Endothelial cell of umbilical vein (primary cell): Measurements from ENCODE around the gene FYB1. TPM values are rescaled to one million over a fixed set of nuclear protein-coding genes. Genes with fewer than 3 reads are reported as not detected.

Experiments
- BruUV-seq: library from RNA; stranded (reverse); fragments of 400-500 nt; replicated peaks from 2 replicates; lab custom pipeline; 2021; lab: Mats Ljungman, UMichigan
- CTCF ChIA-PET: fragments of 300-600, 350-600 bp; sonication (Branson Sonifier 250); formaldehyde crosslinking; loops from one replicate; lab custom pipeline; 2021; ENCODE audit warnings: antibody characterized with exemption, inconsistent platforms; lab: Charles Lee
- POLR2A ChIA-PET: fragments of 300-600, 350-600 bp; sonication (Branson Sonifier 250); formaldehyde crosslinking; loops from one replicate; lab custom pipeline; 2021; ENCODE audit warnings: antibody characterized with exemption, inconsistent platforms; lab: Charles Lee
- DNase-seq: peaks from one replicate; pipeline ENCODE4 v3.0.0-alpha.2; 2011; ENCODE audit warnings: low read depth, low spot score
- FAIRE-seq: peaks from 2 replicates; lab custom pipeline; 2011; peaks lifted over from hg19 to GRCh38; lab: Jason Lieb, UNC
- H2AFZ ChIP-seq: 2 replicates; pipeline ENCODE4 v1.6.0; 2012; ENCODE audit warnings: low read depth, low read length, control low read depth, inconsistent platforms
- H3K27ac ChIP-seq: 2 replicates; pipeline ENCODE4 v1.5.1; 2011; ENCODE audit warnings: low read depth, mild to moderate bottlenecking, control low read depth, low read length, moderate library complexity; ENCODE audit not compliant: insufficient read depth
- H3K27me3 ChIP-seq, 2 experiments: 2 replicates each; pipeline versions ENCODE4 v1.6.0 to v1.6.1; 2011; ENCODE audit warnings: low read length in 2 of 2, mixed read lengths in 1 of 2; ENCODE audit not compliant: control insufficient read depth in 2 of 2, insufficient read depth in 2 of 2
- H3K36me3 ChIP-seq, 2 experiments: 2 replicates in 1 of 2; 3 replicates in 1 of 2; pipeline ENCODE4 v1.5.1; 2011; ENCODE audit warnings: low read length in 2 of 2, mild to moderate bottlenecking in 1 of 2, moderate library complexity in 1 of 2; ENCODE audit not compliant: control insufficient read depth in 2 of 2, insufficient read depth in 2 of 2; ENCODE audit errors: extremely low read depth in 1 of 2
- H3K4me1 ChIP-seq: 3 replicates; pipeline ENCODE4 v1.5.1; 2011; ENCODE audit warnings: mild to moderate bottlenecking, low read length; ENCODE audit not compliant: control insufficient read depth, insufficient read depth; ENCODE audit errors: extremely low read depth
- H3K4me2 ChIP-seq: 2 replicates; pipeline ENCODE4 v1.6.1; 2011; ENCODE audit warnings: low read length, control low read depth, mixed read lengths; ENCODE audit not compliant: insufficient read depth
- H3K4me3 ChIP-seq, 3 experiments: fragments of 200-600 bp in 1 of 3; sonication (generic), shearing (Covaris generic) in 1 of 3; replicated peaks in 1 of 3; 2 replicates each; pipeline ENCODE4 v1.5.1; 2011 to 2016; ENCODE audit warnings: control low read depth in 3 of 3, low read length in 3 of 3, mild to moderate bottlenecking in 2 of 3, inconsistent platforms in 1 of 3, low read depth in 1 of 3, moderate library complexity in 1 of 3; ENCODE audit not compliant: insufficient read depth in 1 of 3
- H3K79me2 ChIP-seq: 2 replicates; pipeline ENCODE4 v1.6.0; 2012; ENCODE audit warnings: low read length, inconsistent platforms; ENCODE audit not compliant: control insufficient read depth, insufficient read depth
- H3K9ac ChIP-seq: replicated peaks from 2 replicates; pipeline ENCODE3; 2011; ENCODE audit warnings: low read length, control low read depth; ENCODE audit not compliant: insufficient read depth; ENCODE audit errors: extremely low read depth
- H3K9me1 ChIP-seq: replicated peaks from 3 replicates; pipeline ENCODE4 v1.6.0; 2011; ENCODE audit warnings: mild to moderate bottlenecking, low read length; ENCODE audit not compliant: control insufficient read depth, insufficient read depth; ENCODE audit errors: extremely low read depth
- H3K9me3 ChIP-seq: replicated peaks from 2 replicates; pipeline ENCODE4 v1.5.1; 2012; ENCODE audit warnings: low read length, inconsistent platforms; ENCODE audit not compliant: control insufficient read depth, insufficient read depth
- H4K20me1 ChIP-seq: replicated peaks from 2 replicates; pipeline ENCODE3; 2011; ENCODE audit warnings: mild to moderate bottlenecking, low read length; ENCODE audit not compliant: control insufficient read depth, insufficient read depth; ENCODE audit errors: extremely low read depth
- EZH2 ChIP-seq: IDR thresholded peaks from 2 replicates; pipeline ENCODE4 v1.6.1; 2012; ENCODE audit warnings: borderline replicate concordance, low read depth, mild to moderate bottlenecking, moderate library complexity, low read length, inconsistent platforms; ENCODE audit not compliant: severe bottlenecking
- FOS ChIP-seq: IDR thresholded peaks from 2 replicates; pipeline ENCODE4 v1.6.1; 2011; ENCODE audit warnings: mild to moderate bottlenecking, low read length, moderate library complexity, borderline replicate concordance; ENCODE audit not compliant: insufficient read depth
- GATA2 ChIP-seq: IDR thresholded peaks from 2 replicates; pipeline ENCODE4 v1.7.0; 2011; ENCODE audit warnings: low read depth, mild to moderate bottlenecking, moderate library complexity, mixed read lengths, low read length; ENCODE audit not compliant: insufficient read length, insufficient read depth
- JUN ChIP-seq: IDR thresholded peaks from 2 replicates; pipeline ENCODE4 v1.6.1; 2011; ENCODE audit warnings: borderline replicate concordance, low read depth; ENCODE audit not compliant: insufficient read length, insufficient read depth
- MYC ChIP-seq: IDR thresholded peaks from one replicate; pipeline ENCODE4 v1.6.1; 2011; ENCODE audit warnings: mild to moderate bottlenecking, low read depth, low read length
- POLR2A ChIP-seq: IDR thresholded peaks from 2 replicates; pipeline ENCODE4 v1.6.1; 2012; ENCODE audit warnings: low read depth, mild to moderate bottlenecking, control low read depth, low read length
- POLR2AphosphoS5 ChIP-seq: IDR thresholded peaks from 2 replicates; pipeline ENCODE4 v1.6.1; 2012; ENCODE audit warnings: low read depth, mild to moderate bottlenecking, control low read depth, low read length, moderate library complexity; ENCODE audit not compliant: insufficient read depth
- dilution Hi-C: fragments of 300-500 bp; cut with MboI; formaldehyde crosslinking; loops from one replicate; pipeline ENCODE4 v1.15.0; 2019; ENCODE audit warnings: low sequenced_read_pairs; ENCODE audit not compliant: extremely low pct_ligation_motif_present
- intact Hi-C: fragments of 100-400 bp; cut with micrococcal nuclease; formaldehyde crosslinking; loops from one replicate; pipeline ENCODE4 v1.10.0; 2022
- polyA plus RNA-seq, 4 experiments: library from polyadenylated mRNA; depleted of rRNA in 3 of 4; stranded (reverse) in 3 of 4; unstranded in 1 of 4; fragments of >200 nt; gene quantifications; 2 replicates each; pipeline versions ENCODE4 v1.2.1 to v1.2.3, GENCODE V29; 2011 to 2012; ENCODE audit warnings: missing spikeins in 1 of 4
- total RNA-seq: library from RNA; stranded (reverse); gene quantifications from 2 replicates; pipeline ENCODE4 v1.2.3, GENCODE V29; 2021
- TF ChIP-seq, protein P1 (sequence below), 2 donors: IDR thresholded peaks; 1 replicate in 1 of 2; 2 replicates in 1 of 2; pipeline ENCODE4 v1.5.1; 2011; ENCODE audit warnings: low read length in 2 of 2, mild to moderate bottlenecking in 2 of 2, moderate library complexity in 2 of 2, control low read depth in 1 of 2, inconsistent platforms in 1 of 2, low read depth in 1 of 2; ENCODE audit not compliant: insufficient read depth in 1 of 2; ENCODE audit errors: extremely low read depth in 1 of 2
- TF ChIP-seq, protein P2 (sequence below): IDR thresholded peaks from 2 replicates; pipeline ENCODE4 v1.6.1; 2011; ENCODE audit not compliant: insufficient read depth, insufficient read length

The FYB1 gene
- total and polyA plus RNA-seq, 2 donors (not counting 3 experiments of a cell fraction or from before 2014, with no cell fraction given): 0.44 TPM; not detected in 1

DNA sequence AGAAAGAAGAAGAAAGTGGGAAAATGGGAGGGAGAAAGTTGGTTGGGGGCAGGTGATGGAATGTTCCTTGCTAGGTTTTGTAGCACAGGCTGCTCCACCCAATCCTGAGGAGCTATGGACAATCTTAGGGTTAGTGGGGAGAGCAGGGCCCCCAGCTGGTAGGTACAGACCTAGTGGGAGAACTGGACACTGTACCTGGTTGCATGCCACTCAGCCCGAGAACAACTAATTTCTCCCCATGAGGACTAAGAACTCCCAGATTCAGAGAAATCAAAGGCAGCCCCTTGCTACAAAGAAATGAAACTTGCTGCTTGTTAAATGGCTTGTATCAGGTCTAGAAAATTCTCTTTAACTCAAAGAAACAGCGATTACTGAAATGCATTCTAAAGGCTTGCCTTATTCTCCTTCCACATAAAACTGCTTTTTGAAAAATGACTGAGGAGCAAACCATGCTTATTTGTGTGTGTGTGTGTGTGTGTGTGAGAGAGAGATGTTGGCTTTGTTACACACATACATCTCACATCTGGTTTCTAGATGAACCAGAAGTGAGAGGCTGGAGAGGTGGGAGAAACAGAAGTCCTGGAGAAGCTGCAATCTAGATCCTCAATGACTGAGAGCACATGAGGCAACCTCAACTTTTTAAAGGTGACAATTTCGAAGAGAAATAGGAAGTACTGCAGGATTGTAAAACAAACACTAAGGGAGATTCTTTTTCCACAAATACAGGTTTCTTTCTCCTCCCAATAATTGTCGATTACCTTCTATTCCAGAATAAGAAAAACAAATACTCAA, 28.9 kb downstream of the FYB1 start:
- Histone ChIP-seq H3K4me2 (no peak overlapping the region), H3K27me3 (no peaks in the 10 kb centered on the region), H3K79me2 (no peaks in the 10 kb centered on the region), H3K4me3 (no peak overlapping the region), H3K27ac (no peak overlapping the region), H3K36me3 (no peaks in the 10 kb centered on the region), H2AFZ (no peak overlapping the region), H4K20me1 (no peaks in the 10 kb centered on the region), H3K9ac (no peak overlapping the region), H3K9me3 (no peaks in the 10 kb centered on the region), H3K9me1 (no peaks in the 10 kb centered on the region), H3K4me1 (no peaks in the 10 kb centered on the region)
- TF ChIP-seq EZH2 (no peak), POLR2A (no peak), MYC (no peak), FOS (no peak), GATA2 (no peak), JUN (no peak), POLR2AphosphoS5 (no peak)
- TF ChIP-seq, protein P1, sequence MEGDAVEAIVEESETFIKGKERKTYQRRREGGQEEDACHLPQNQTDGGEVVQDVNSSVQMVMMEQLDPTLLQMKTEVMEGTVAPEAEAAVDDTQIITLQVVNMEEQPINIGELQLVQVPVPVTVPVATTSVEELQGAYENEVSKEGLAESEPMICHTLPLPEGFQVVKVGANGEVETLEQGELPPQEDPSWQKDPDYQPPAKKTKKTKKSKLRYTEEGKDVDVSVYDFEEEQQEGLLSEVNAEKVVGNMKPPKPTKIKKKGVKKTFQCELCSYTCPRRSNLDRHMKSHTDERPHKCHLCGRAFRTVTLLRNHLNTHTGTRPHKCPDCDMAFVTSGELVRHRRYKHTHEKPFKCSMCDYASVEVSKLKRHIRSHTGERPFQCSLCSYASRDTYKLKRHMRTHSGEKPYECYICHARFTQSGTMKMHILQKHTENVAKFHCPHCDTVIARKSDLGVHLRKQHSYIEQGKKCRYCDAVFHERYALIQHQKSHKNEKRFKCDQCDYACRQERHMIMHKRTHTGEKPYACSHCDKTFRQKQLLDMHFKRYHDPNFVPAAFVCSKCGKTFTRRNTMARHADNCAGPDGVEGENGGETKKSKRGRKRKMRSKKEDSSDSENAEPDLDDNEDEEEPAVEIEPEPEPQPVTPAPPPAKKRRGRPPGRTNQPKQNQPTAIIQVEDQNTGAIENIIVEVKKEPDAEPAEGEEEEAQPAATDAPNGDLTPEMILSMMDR (IDR thresholded peaks at IDR 0.05; ENCODE audit: extremely low read depth in 1 of 2, insufficient read depth in 1 of 2, low read depth in 1 of 2, low read length in 2 of 2): no peak
- TF ChIP-seq, protein P2, sequence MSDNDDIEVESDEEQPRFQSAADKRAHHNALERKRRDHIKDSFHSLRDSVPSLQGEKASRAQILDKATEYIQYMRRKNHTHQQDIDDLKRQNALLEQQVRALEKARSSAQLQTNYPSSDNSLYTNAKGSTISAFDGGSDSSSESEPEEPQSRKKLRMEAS: no peak
- ChIA-PET POLR2A (no interaction called here), CTCF (interaction anchor here (1.4 kb wide), 1 partner anchor 27 kb away, joined by 4 read pairs; no protein-coding TSS in a partner anchor)
- intact Hi-C loops: no loop called here
- FAIRE-seq: no peak
- BruUV-seq: no TSS peak
- dilution Hi-C loops: no loop called here
- DNase-seq: no peak
